Activated B cell treated with CpG ODN at 0.5 μM for 24 hours (primary cell): ENCODE data around the gene TXN. TPM values are rescaled to one million over a fixed set of nuclear protein-coding genes. Genes with fewer than 3 reads are reported as not detected.

Source experiments
- ATAC-seq: fragments of 200-7000 bp; cut with Tn5 transposase; one replicate; pipeline ENCODE4 v1.10.0; 2021; ENCODE audit warnings: low read depth, mild to moderate bottlenecking, moderate library complexity
- CTCF ChIA-PET: fragments of 350-600 bp; sonication (Branson Sonifier 250); formaldehyde crosslinking; loops from one replicate; lab custom pipeline; 2021; ENCODE audit warnings: antibody characterized with exemption; lab: Charles Lee
- POLR2A ChIA-PET: fragments of 350-600 bp; sonication (Branson Sonifier 250); formaldehyde crosslinking; loops from one replicate; lab custom pipeline; 2021; ENCODE audit warnings: antibody characterized with exemption; lab: Charles Lee
- DNase-seq: peaks from one replicate; pipeline ENCODE4 v3.0.0; 2022
- H3K27ac Mint-ChIP-seq: one replicate; pipeline ENCODE4 v1.8.0; 2020; ENCODE audit warnings: mixed read lengths
- H3K27me3 Mint-ChIP-seq: one replicate; pipeline ENCODE4 v1.8.0; 2021; ENCODE audit warnings: mixed read lengths
- H3K36me3 Mint-ChIP-seq: one replicate; pipeline ENCODE4 v1.8.0; 2021; ENCODE audit warnings: low read depth, mixed read lengths
- H3K4me1 Mint-ChIP-seq: one replicate; pipeline ENCODE4 v1.8.0; 2021; ENCODE audit warnings: mixed read lengths
- H3K4me3 Mint-ChIP-seq: one replicate; pipeline ENCODE4 v1.8.0; 2020; ENCODE audit warnings: mild to moderate bottlenecking, mixed read lengths
- H3K9me3 Mint-ChIP-seq: one replicate; pipeline ENCODE4 v1.8.0; 2020; ENCODE audit warnings: mixed read lengths
- CTCF ChIP-seq: fragments of 200-600 bp; IDR thresholded peaks from one replicate; pipeline ENCODE4 v1.8.0; 2022; ENCODE audit warnings: antibody characterized with exemption, mild to moderate bottlenecking
- intact Hi-C: fragments of 100-400 bp; cut with micrococcal nuclease; formaldehyde crosslinking; loops from one replicate; pipeline ENCODE4 v1.15.1; 2024
- total RNA-seq: library from RNA; stranded (reverse); gene quantifications from 2 replicates; pipeline ENCODE4 v1.2.3, GENCODE V29; 2022

Gene TXN
- total RNA-seq, 1 donor from 2014 or later = 205 TPM

- no peak for TF ChIP-seq CTCF
- H3K27me3 Mint-ChIP-seq = peaks cover 2% of the 10 kb centered on the region
- DNase-seq (no peak), ATAC-seq (no peak)
- H3K9me3 Mint-ChIP-seq = no peaks in the 10 kb centered on the region
- H3K27ac Mint-ChIP-seq = no peak overlapping the region
- H3K4me3 Mint-ChIP-seq = no peak overlapping the region
- peaks cover 4% of the 10 kb centered on the region for H3K4me1 Mint-ChIP-seq
- ChIA-PET CTCF (interaction anchor here (0.6 to 7.9 kb wide), 6 partner anchors 31 to 644 kb away, joined by 3 to 51 read pairs (median 4); no protein-coding TSS in a partner anchor), POLR2A (interaction anchor here (0.6 kb wide), 1 partner anchor 19 kb away, joined by 4 read pairs; no protein-coding TSS in a partner anchor)
- intact Hi-C loops = loop anchor here (5.0 kb wide), 1 partner anchor 157 kb away; no protein-coding TSS in a partner anchor
- no peaks in the 10 kb centered on the region for H3K36me3 Mint-ChIP-seq
These were observed 41.5 kb downstream of the TXN start for GRCh38 chr9:110214586-110215355.

GRCh38 chr9:110214090-110214489 lies 42.2 kb downstream of the TXN start:
- H3K4me1 Mint-ChIP-seq = peaks cover 4% of the 10 kb centered on the region
- H3K27me3 Mint-ChIP-seq = peaks cover 2% of the 10 kb centered on the region
- no peak overlapping the region for H3K4me3 Mint-ChIP-seq
- intact Hi-C loops = no loop called here
- ATAC-seq (no peak), DNase-seq (no peak)
- POLR2A ChIA-PET = interaction anchor here (0.6 kb wide), 1 partner anchor 18 kb away, joined by 4 read pairs; no protein-coding TSS in a partner anchor
- H3K27ac Mint-ChIP-seq = no peak overlapping the region
- CTCF ChIA-PET = interaction anchor here (1.1 to 7.9 kb wide), 3 partner anchors 31 to 639 kb away, joined by 5 to 51 read pairs (median 48); no protein-coding TSS in a partner anchor
- no peak for TF ChIP-seq CTCF
- no peaks in the 10 kb centered on the region for H3K36me3 Mint-ChIP-seq
- no peaks in the 10 kb centered on the region for H3K9me3 Mint-ChIP-seq

- Mint-ChIP-seq H3K27me3 (peaks cover 2% of the 10 kb centered on the region), H3K4me1 (peaks cover 4% of the 10 kb centered on the region), H3K27ac (no peak overlapping the region), H3K4me3 (no peak overlapping the region), H3K36me3 (no peaks in the 10 kb centered on the region), H3K9me3 (no peaks in the 10 kb centered on the region)
- ChIA-PET POLR2A (no interaction called here), CTCF (interaction anchor here (1.0 to 7.9 kb wide), 3 partner anchors 26 to 639 kb away, joined by 3 to 51 read pairs (median 48); no protein-coding TSS in a partner anchor)
- intact Hi-C loops = no loop called here
- no peak for ATAC-seq
- no peak for TF ChIP-seq CTCF
- no peak for DNase-seq
These were observed 42.8 kb downstream of the TXN start for GRCh38 chr9:110213413-110214044.

GRCh38 chr9:110208031-110208430 lies 48.3 kb downstream of the TXN start, which contains the start of gene C9orf152:
Gene C9orf152 (minus strand): TSS chr9:110208159. CDS start chr9:110207579, 580 bp downstream.
- ATAC-seq (no peak), DNase-seq (no peak)
- ChIA-PET POLR2A (no interaction called here), CTCF (interaction anchor here (1.4 kb wide), 1 partner anchor 9 kb away, joined by 3 read pairs; no protein-coding TSS in a partner anchor)
- intact Hi-C loops = no loop called here
- Mint-ChIP-seq H3K4me3 (no peak within 1 kb of the TSS), H3K27ac (no peak within 1 kb of the TSS), H3K36me3 (no peaks in the 10 kb centered on the region), H3K9me3 (no peaks in the 10 kb centered on the region), H3K27me3 (peaks cover 2% of the 10 kb centered on the region), H3K4me1 (no peaks in the 10 kb centered on the region)
- TF ChIP-seq CTCF = no peak
